ENCODE results near the gene PDIA3. TPM values are rescaled to one million over a fixed set of nuclear protein-coding genes. Genes with fewer than 3 reads are reported as not detected.
A peak's percentile ranks its signal among the peaks of the same experiment; 100 is the strongest.
"Not testable (repeated sequence)": the region's sequence is repeated elsewhere in the genome, so short reads cannot be mapped to it uniquely, and the experiment has no call there.

PDIA3 gene
- 155 TPM for polyA plus RNA-seq (2012; ENCODE audit: low read depth, missing spikeins)

DNA sequence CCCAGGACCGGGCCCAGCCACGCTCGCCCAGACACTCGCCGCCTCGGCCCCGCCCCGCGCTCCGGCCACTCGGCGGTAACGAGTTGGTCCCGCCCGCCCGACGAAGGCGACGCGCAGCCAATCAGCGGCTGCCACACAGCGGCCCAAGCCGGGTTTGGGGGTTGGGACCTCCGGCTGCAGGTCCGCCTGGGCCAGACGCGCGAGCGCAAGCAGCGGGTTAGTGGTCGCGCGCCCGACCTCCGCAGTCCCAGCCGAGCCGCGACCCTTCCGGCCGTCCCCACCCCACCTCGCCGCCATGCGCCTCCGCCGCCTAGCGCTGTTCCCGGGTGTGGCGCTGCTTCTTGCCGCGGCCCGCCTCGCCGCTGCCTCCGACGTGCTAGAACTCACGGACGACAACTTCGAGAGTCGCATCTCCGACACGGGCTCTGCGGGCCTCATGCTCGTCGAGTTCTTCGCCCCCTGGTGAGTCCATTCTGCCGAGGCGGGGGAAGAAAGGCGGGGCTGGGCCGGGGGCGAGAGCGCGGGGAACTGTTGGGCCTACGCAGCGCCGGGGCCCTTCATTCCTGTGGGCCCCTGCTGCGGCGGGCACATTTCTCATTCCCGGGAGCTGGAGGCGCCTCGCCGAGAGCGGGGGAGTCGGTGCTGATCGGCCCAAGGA lies at the start of gene PDIA3:
Gene PDIA3 (plus strand): TSS at position 194 of the 658 bp plus-strand sequence. CDS start 102 bp downstream, at position 296.
- DNase-seq (ENCODE audit: insufficient read length, low spot score) (peak; percentile 83), FAIRE-seq (peak; percentile 91)
- TF ChIP-seq POLR2A (IDR thresholded peaks at IDR 0.05; ENCODE audit: low read depth, low read length) (peak; percentile 75), POLR2AphosphoS5 (IDR thresholded peaks at IDR 0.05; ENCODE audit: low read depth, low read length) (peak; percentile 75; the same call in 1 of the 2 replicates), TAF1 (IDR thresholded peaks at IDR 0.05; ENCODE audit: low read depth, low read length) (peak; percentile 80)

DNA sequence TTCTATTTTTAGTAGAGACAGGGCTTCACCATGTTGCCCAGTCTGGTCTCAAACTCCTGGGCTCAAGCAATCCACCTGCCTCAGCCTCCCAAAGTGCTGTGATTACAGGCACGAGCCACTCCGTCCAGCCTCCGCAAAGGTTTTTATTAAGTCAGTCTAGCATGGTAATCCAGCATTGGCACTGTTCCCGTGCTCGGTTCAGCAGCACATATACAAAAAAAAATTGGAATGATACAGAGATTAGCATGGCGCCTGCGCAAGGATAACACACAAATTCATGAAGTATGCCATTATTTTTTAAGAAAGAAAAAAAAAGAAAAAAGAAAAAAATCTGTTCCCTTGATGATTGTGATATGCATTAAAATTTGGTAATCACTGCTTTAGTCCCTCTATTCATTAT lies 44.1 kb upstream of the PDIA3 start:
- DNase-seq (ENCODE audit: insufficient read length, low spot score) (no peak), FAIRE-seq (no peak)
- TF ChIP-seq PAX5 (IDR thresholded peaks at IDR 0.05; ENCODE audit: insufficient read depth, low read length, severe bottlenecking) (no peak), SPI1 (IDR thresholded peaks at IDR 0.05; ENCODE audit: low read depth, low read length) (no peak), POLR2AphosphoS5 (IDR thresholded peaks at IDR 0.05; ENCODE audit: low read depth, low read length) (no peak), POLR2A (IDR thresholded peaks at IDR 0.05; ENCODE audit: low read depth, low read length) (no peak), POU2F2 (IDR thresholded peaks at IDR 0.05; ENCODE audit: low read depth, low read length) (no peak), TAF1 (IDR thresholded peaks at IDR 0.05; ENCODE audit: low read depth, low read length) (no peak)

DNA sequence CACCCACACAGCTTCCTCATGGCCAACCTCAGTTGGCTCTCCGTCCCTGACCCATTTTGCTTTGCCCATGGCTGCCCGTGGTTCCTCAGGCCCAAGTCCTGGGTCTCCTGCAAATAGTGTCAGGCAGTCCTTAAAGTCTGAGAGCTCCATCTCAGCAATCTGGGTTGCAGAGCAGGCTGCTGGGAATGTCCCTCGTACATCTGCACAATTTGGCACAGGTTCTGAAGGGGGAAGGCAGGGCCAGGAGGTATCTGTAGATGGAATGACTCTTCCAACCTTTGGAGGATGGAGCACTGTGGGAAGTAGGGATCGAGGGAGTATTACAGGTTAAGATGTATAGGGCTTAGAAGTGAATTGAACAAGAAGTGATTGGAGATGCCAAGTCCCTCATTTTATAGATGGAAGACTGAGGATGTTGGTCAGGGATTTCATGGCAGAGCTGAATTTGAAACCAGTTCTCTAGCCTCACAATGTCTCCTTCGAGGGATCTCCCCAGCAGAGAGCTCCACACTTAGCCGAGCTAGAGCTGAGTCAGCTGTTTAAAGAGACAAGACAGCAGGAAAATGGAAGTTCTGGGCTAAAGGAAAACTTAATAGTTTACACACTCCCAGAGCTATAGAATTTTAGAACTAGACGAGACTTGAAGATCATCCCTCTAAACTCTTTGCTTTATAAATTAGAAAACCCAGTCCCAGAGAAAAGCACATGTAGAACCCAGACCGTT lies 43.4 kb upstream of the PDIA3 start:
- DNase-seq (ENCODE audit: insufficient read length, low spot score) (no peak), FAIRE-seq (no peak)
- TF ChIP-seq POLR2AphosphoS5 (IDR thresholded peaks at IDR 0.05; ENCODE audit: low read depth, low read length): no peak
- no peak for TF ChIP-seq POLR2A (IDR thresholded peaks at IDR 0.05; ENCODE audit: low read depth, low read length)
- TF ChIP-seq PAX5 (IDR thresholded peaks at IDR 0.05; ENCODE audit: insufficient read depth, low read length, severe bottlenecking): no peak
- no peak for TF ChIP-seq SPI1 (IDR thresholded peaks at IDR 0.05; ENCODE audit: low read depth, low read length)
- no peak for TF ChIP-seq POU2F2 (IDR thresholded peaks at IDR 0.05; ENCODE audit: low read depth, low read length)
- no peak for TF ChIP-seq TAF1 (IDR thresholded peaks at IDR 0.05; ENCODE audit: low read depth, low read length)

DNA sequence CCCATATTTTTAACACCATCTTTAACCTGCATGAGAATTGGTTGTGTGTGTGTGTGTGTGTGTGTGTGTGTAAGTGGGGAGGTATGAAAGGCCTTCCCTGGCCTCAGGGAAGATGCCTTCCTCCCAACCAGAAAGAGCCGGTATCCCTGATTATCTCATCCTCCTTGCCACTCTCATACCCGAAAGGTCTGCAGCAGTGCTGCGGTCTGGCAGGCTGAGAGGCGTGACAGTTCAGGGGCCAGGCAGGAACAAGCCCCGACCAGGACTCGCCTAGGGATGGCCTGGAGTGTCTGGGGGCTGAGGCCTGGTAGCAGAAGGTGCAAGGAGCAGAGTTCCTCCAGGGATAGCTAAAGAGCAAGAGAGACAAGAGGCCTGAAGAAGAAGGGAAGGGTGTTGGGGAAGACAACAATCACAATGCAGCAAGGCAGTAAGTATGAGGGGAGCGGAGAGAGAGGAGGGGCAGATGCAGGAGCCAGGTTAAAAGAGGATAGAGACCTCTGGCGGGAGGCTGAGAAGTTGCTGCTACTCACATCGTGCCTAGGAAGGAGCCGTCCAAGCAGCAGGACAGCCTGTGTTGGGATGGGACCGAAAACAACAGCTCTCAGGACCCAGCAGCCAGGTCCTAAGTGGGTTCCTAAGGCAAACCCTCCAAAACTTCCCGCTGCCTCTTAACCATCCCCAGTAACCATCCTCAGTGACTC lies 35.7 kb upstream of the PDIA3 start:
- DNase-seq (ENCODE audit: insufficient read length, low spot score); FAIRE-seq: not testable (repeated sequence)

DNA sequence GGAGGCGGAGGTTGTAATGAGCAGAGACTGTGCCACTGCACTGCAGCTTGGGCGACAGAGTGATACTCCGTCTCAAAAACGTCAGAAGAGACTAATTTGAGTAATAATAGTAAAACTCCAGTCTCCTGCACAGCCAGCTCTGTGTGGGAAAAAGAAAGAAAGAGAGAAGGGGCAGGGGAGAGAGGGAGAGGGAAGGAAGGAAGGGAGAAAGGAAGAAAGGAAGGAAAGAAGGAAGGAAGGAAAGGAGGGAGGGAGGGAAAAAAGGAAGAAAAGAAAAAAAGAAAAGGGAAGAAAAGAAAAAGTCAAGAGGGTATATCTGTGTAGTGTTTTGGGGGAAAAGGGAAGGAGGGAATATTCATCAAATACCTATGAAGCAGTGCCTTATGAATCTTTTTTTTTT lies 23.1 kb upstream of the PDIA3 start:
- FAIRE-seq (no peak), DNase-seq (ENCODE audit: insufficient read length, low spot score) (no peak)
- TF ChIP-seq PAX5 (IDR thresholded peaks at IDR 0.05; ENCODE audit: insufficient read depth, low read length, severe bottlenecking): no peak
- TF ChIP-seq POU2F2 (IDR thresholded peaks at IDR 0.05; ENCODE audit: low read depth, low read length): no peak
- TF ChIP-seq POLR2AphosphoS5 (IDR thresholded peaks at IDR 0.05; ENCODE audit: low read depth, low read length): no peak
- no peak for TF ChIP-seq POLR2A (IDR thresholded peaks at IDR 0.05; ENCODE audit: low read depth, low read length)
- no peak for TF ChIP-seq TAF1 (IDR thresholded peaks at IDR 0.05; ENCODE audit: low read depth, low read length)
- no peak for TF ChIP-seq SPI1 (IDR thresholded peaks at IDR 0.05; ENCODE audit: low read depth, low read length)

DNA sequence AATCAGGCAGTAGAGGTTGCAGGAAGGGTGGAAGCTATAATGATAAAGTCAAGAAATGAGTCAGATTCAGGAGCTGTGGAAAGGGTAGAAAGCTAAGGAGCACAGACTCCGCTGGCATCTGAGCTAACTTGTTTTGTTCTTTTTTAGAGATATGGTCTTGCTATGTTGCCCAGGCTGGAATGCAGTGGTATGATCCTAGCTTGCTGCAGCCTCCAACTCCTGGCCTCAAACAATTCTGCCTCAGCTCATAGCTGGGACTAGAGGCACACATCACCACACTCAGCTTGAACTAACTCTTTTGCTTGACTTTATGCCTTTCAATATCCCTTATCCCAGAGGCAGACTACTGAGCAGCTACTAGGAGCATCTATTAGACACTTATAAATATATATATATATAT lies 19.9 kb upstream of the PDIA3 start:
- DNase-seq (ENCODE audit: insufficient read length, low spot score); FAIRE-seq: not testable (repeated sequence)

DNA sequence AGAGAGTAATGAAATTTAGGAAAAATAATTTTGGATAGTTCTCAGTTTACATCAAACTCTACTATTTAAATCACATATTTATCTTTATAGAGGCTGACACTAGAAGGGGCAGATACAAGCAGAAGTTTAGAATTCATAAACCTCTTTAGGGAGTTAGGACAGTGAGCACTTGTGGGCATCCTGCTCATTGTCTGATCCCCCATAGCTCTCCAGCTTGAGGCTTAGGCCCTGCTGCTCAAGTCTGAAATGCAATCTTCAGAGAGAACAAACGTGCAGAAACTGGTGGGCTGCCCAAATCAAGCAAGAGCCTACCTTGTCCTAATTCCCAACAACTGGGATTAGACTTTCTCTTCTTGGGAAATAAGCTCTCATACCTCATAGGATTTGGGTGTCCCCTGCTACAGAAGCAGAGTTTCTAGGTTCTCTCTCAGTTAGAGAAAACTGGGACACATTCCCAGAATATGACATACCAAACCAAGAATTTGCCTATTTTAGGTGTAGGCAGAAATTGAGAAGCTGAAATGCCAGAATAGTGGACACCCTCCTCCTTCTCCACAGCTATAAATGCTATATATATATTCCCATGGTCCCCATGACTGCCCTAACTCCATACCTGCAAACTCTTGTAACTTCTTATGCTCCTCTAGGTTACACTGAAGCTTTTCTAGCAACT lies 18.0 kb upstream of the PDIA3 start:
- FAIRE-seq; DNase-seq (ENCODE audit: insufficient read length, low spot score): not testable (repeated sequence)

DNA sequence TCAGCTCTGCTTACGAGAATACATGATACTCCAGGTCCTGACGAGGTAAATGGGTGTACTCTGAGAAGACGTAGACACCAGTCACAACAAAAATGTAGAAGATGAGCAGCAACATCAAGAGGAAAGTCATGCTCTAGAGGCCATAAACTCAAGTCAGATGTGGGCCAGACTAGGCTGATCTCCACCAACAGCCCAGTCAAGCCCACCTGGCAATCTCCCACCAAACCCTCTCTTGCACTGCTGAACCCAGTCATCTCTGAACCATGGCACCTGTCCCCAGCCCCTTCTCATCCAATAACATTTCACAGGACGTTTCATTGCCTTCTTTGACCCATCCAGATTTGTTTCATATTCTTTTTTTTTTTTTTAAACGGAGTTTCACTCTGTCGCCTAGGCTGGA lies 10.8 kb upstream of the PDIA3 start:
- DNase-seq (ENCODE audit: insufficient read length, low spot score) (no peak), FAIRE-seq (no peak)
- TF ChIP-seq POU2F2 (IDR thresholded peaks at IDR 0.05; ENCODE audit: low read depth, low read length): no peak
- TF ChIP-seq TAF1 (IDR thresholded peaks at IDR 0.05; ENCODE audit: low read depth, low read length): no peak
- TF ChIP-seq PAX5 (IDR thresholded peaks at IDR 0.05; ENCODE audit: insufficient read depth, low read length, severe bottlenecking): no peak
- no peak for TF ChIP-seq POLR2AphosphoS5 (IDR thresholded peaks at IDR 0.05; ENCODE audit: low read depth, low read length)
- TF ChIP-seq POLR2A (IDR thresholded peaks at IDR 0.05; ENCODE audit: low read depth, low read length): no peak
- TF ChIP-seq SPI1 (IDR thresholded peaks at IDR 0.05; ENCODE audit: low read depth, low read length): no peak

DNA sequence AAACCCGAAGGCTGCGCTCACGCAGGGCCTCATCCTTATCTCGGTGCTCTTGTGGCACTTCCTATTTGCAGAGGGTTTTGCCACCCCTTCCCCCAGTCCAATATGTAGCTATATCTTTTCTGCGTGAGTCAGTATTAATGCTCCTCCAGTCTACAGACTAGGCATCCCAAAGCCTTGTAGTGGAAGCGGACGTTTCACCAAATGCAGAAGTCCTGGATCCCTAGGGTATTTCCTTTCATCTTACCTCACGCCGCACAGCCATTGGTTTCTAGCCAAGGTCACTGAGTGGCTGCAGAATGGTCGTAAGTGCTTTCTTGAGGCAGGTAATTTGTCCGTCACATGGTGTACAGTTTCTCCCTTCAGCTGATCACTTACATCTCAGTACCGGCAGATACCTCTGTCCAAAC lies 668 bp downstream of the PDIA3 start:
- TF ChIP-seq SPI1 (IDR thresholded peaks at IDR 0.05; ENCODE audit: low read depth, low read length): peak; percentile 35; the same call in 1 of the 2 replicates
- peak; percentile 85 for FAIRE-seq
- not testable (repeated sequence) for DNase-seq (ENCODE audit: insufficient read length, low spot score)

DNA sequence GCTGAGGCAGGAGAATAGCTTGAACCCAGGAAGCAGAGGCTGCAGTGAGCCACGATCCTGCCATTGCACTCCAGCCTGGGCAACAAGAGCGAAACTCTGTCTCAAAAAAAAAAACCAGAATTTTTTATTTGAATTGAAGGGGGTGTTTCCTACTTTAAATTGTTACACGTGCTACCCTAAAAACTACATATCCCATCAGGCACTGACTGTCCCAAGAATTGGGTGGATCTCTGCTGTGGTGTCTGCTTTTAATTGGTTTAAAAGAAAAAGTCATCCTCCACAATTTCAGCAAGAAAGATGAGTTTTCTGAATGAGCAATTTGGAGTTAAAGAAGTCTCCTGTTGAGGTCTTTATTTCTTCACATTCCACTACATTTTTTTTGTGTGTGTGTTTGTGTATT lies 2.1 kb downstream of the PDIA3 start:
- no peak for TF ChIP-seq POLR2AphosphoS5 (IDR thresholded peaks at IDR 0.05; ENCODE audit: low read depth, low read length)
- no peak for TF ChIP-seq TAF1 (IDR thresholded peaks at IDR 0.05; ENCODE audit: low read depth, low read length)
- TF ChIP-seq SPI1 (IDR thresholded peaks at IDR 0.05; ENCODE audit: low read depth, low read length): no peak
- TF ChIP-seq POU2F2 (IDR thresholded peaks at IDR 0.05; ENCODE audit: low read depth, low read length): no peak
- DNase-seq (ENCODE audit: insufficient read length, low spot score) (no peak), FAIRE-seq (no peak)

Measured in GM12891 (cell line).